GM21825 (cell line): ENCODE measurements around the gene TAB2.
"Not testable (repeated sequence)": the region's sequence is repeated elsewhere in the genome, so short reads cannot be mapped to it uniquely, and the experiment has no call there.

Experiments used
- ATAC-seq: cut with Tn5 transposase; IDR thresholded peaks from one replicate; pipeline ENCODE4 v1.9.1; 2021; ENCODE audit warnings: mild to moderate bottlenecking, moderate library complexity; ENCODE audit not compliant: unreplicated experiment

The TAB2 gene

DNA sequence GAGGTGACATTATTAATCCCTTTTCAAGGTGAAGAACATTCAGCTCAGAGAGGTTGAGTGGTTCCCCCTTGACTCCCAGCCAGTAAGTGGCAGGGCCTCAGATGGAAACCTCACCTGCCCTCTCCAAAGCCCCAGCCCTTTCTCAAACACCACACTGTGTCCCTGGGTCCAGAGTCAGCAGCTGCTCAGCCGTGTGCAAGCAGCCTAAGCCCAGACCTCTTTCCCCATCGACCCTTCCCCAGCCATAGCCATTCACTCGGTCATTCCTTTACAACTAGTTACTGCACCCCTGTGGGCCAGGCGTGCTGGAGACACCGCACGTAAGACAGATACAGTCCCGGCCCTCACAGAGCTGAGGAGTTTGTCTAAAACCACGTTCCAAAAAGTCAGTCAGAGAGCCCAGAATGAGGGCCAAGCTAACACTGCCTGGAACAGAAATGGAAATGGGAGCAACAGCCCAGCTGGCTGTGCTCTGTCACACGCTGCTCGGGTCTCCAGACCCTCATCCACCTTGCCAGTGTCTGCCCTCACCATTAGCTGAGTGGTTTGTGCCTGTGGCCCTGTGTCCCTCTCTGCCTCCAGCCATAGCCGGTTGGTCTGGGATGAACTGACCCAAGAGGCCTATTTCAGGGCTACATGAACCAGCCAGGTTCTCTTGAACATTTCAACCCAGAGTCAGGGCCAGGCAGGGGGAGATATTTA lies 137.7 kb downstream of the TAB2 start:
- no peak for ATAC-seq

DNA sequence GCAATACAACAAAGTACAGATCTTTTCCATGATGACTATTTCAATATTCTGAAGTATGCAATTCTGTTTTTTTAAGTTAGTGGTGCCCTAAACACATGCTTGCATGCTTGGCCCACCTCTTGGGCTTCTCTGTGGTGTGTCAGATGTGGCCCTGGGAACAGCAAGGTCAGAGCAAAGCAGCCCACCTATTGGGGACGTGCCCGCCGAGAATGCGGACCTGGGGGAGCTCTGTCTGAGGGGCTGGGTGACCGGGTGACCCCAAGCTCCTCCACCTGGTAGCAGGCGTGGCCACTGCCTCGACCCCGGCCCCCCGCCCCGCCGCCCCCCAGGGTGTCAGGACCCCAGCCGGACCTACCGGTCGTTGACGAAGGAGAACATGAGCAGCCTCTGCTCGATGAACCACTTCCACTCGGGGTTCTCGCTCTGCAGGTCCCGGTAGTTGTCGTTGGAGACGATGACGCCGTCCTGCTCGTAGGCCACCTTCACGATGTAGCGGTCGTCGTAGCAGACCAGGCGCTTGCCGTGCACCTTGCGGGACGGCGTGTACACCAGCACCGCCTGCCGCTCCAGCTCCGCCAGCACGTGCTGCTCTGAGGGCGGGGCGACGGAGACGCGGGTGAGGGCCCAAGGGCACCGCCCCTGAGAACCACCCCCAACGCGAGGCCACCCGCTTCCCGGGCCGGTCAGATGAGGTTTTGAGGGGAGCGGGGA lies 139.0 kb downstream of the TAB2 start:
- no peak for ATAC-seq

DNA sequence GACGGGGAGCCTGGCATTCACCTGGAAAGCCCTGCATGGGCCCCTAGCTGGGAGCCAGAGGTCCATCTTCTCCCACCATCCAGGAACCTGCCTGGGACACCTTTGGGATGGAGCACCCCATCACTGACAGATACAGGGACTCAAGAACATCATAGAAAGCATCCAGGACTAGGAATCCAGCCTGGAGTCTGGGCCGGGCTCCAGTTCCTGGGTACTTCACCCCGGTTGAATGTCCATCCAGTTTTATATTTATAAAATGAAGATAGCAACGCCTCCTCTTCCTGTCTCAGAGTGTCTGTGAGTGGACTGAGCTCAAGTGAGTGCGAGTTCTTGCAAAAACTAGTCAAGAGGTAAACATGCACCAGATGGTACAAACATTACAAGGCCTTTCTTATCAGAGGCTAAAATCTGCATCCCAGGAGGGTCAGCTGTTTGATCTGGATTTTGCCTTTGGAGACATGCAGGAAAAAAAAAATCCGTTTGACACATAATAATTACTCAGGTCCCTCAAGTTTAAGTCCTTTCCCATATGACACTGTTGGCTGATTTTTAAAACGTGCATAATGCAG lies 139.9 kb downstream of the TAB2 start:
- ATAC-seq = no peak

DNA sequence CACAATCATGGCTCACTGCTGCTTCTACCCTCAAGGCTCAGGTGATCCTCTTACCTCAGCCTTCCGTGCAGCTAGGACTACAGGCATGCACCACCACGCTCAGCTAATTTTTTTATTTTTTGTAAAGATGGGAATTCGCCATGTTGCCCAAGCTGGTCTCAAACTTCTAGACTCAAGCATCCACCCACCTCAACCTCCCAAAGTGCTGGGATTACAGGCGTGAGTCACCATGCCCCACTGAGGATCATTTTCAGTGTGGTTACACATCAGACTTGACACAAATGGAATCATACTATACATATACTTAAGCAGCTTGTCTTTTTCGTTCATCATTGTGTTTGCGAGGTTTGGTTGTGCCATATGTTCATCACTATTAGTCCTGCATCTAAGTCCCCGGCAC lies 140.7 kb downstream of the TAB2 start:
- no peak for ATAC-seq

DNA sequence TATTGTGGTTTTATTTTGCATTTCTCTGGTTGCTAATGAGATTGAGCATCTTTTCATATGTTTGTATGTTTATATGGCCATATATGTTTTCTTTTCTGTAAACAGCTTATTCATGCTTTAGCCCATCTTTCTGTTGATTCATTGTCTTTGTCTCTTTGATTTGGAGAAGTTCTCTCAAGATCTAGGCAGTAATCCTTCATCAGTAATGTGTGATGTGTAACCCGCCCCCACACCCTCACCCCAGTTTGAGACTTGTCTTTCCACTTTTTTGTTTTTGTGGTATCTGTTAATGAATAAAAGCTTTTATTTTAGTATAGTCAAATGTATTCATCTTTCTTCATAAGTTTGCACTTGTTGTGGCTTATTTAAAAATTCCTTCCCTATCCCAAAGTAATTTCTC lies 141.3 kb downstream of the TAB2 start:
- no peak for ATAC-seq

DNA sequence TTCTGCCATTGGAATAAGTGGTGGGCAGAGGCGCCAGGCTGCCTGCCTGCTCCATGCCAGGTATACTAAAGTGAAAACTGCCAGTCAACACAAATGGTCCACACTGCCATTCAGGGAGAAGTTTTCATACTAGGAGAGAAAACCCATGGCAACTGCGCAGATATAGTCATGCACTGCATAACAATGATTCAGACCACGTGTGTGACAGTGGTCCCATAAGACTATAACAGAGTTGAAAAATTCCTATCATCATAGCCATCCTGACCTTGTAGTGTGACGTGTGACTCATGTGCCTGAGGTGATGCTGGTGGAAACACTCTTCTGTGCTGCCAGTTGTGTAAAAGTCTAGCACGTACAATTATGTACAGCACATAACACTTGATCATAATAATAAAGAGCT lies 142.2 kb downstream of the TAB2 start:
- no peak for ATAC-seq

DNA sequence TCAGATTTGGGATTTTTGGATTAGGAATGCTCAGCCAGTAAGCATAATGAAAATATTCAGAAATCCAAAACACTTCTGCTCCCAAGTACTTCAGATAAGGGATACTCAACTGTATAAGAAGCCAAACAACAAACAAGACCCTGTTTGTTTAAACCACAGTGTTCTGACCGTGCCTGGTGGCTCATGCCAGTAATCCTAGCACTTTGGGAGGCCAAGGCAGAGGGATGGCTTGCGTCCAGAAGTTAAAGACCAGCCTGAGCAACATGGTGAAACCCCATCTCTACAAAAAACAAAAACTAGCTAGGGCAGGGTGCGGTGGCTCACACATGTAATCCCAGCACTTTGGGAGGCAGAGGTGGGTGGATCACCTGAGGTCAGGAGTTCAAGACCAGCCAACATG lies 142.7 kb downstream of the TAB2 start:
- ATAC-seq = not testable (repeated sequence)
